DMS153 treated with DMSO at 0.1 percent for 48 hours (cell line): Measurements from ENCODE around the gene EFNB1.
"Not testable (repeated sequence)": the region's sequence is repeated elsewhere in the genome, so short reads cannot be mapped to it uniquely, and the experiment has no call there.

ENCODE experiments used
- DNase-seq: peaks from one replicate; lab custom pipeline; 2025; ENCODE audit not compliant: unreplicated experiment; lab: John Stamatoyannopoulos, UW

EFNB1 gene

DNA sequence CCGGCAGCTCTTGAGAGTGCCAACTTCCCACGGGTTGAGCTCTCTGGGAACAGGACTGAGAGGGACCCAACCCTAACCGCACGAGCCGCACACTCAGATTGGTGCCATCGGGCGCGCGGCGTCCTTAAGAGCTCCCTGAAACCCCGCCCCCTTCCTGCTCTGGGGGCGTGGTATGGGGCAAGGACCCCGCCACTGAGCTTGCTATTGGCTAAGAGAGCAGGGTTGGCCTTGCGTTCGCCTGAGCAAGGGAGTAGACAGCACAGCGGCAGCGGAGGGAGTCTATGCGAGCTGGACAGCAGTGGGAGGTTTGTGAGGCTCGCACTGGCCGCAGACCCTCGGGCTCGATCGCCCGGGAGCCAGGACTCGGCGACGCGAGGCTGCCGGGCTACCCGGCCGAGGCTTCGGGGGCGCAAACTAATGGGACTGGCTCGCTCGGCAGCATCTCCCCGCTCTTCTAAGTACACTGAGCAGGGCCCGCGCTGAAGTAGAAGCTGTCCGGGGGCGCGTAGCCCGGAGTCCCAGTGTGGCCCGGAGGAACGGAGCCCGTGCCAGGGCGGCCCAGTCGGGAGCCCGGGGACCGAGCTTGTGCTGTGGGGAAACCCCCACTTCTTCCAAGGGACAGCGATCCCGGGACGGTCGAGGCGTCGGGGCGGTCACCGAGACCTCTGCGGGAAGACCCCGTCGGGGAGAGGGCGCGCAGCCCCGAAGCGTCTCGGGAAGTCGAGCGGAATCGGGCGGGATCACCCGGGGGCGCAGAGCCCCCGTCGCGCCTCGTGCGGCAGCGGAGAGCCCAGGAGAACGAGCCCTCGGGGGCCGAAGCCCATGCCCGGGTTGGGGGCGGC, at the start of gene EFNB1:
Gene EFNB1, plus strand, starts transcription at position 282 of the 842 bp plus-strand sequence. CDS start 756 bp downstream, outside the sequence.
- DNase-seq, result peak; percentile 64

DNA sequence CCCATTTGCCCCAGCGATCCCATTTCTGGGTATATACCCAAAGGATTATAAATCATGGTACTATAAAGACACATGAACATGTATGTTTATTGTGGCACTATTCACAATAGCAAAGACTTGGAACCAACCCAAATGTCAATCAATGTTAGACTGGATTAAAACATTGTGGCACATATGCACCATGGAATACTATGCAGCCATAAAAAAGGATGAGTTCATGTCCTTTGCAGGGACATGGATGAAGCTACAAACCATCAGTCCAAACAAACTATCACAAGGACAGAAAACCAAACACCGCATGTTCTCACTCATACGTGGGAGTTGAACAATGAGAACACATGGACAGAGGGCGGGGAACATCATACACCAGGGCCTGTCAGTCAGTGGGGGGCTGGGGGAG, 47.5 kb upstream of the EFNB1 start:
- DNase-seq, result not testable (repeated sequence)

DNA sequence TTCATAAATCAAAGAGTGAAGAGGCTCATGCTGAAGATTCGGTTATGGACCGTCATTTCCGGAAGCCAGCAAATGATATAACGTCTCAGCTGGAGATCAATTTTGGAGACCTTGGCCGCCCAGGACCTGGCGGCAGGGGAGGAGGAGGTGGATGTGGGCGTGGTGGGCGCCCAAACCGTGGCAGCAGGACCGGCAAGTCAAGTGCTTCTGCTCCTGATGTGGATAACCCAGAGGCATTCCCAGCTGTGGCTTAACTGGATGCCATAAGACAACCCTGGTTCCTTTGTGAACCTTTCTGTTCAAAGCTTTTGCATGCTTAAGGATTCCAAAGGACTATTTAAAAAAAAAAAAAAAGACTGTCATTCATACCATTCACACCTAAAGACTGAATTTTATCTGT, 44.0 kb upstream of the EFNB1 start:
- no peak for DNase-seq

DNA sequence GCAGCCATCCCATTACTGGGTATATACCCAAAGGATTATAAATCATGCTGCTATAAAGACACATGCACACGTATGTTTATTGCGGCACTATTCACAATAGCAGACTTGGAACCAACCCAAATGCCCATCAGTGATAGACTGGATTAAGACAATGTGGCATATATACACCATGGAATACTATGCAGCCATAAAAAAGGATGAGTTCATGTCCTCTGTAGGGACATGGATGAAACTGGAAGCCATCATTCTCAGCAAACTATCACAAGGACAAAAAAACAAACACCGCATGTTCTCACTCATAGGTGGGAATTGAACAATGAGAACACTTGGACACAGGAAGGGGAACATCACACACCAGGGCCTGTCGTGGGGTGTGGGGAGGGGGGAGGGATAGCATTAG, 42.2 kb upstream of the EFNB1 start:
- DNase-seq, result not testable (repeated sequence)

DNA sequence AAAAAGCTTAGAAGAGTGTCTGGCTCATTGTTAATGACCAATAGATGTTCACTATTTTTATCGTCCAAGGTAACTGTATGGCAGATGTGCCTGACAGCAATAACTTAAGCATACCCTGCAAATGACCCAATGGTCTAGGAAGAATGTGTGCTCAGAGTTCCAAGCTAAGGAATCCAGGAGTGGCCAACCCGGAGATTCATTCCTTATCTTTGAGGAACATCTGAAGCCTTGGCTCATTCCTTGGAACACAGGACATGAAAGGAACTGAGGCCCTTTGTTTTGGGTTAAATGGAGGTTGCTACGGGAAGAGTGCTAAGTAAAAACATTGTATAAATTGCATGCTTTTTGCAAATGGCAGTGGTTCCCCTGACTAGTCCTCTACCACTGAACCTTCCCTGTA, 38.9 kb upstream of the EFNB1 start:
- DNase-seq, result no peak

DNA sequence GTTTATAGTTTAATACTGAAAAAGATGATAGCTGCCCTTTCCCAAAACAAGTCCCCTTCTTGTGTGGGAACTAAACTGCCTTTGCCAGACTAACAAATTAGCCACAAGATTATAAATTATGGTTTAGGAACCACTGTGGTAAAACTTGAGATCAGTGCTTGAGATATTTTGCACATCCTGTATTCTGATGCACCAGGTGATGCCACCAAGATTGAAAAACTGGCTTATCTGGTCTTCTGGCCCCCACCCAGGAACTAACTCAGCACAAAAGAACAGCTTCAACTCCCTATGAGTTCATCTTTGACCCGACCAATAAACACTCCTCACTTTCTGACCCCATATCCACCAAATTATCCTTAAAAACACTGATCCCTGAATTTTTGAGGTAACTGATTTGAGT, 36.7 kb upstream of the EFNB1 start:
- DNase-seq, result no peak

DNA sequence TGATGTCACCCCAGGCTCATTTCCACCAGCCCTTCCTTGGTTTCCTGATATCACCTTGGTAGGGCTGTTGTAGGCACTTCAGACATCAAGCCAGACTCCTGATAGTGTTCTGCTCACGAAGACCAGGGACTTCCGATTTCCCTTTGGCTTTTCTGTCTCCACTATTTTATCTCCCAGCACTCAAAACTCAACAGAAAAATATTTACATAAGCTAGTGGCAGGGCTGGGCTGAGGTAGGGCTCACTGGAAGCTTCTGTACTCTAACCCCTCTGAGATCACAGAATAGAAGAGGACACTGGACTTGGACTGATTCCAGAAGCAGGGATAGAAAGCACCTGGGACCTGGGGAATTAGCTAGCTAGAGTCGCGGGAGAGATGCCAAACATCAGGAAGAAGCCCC, 34.4 kb upstream of the EFNB1 start:
- no peak for DNase-seq

DNA sequence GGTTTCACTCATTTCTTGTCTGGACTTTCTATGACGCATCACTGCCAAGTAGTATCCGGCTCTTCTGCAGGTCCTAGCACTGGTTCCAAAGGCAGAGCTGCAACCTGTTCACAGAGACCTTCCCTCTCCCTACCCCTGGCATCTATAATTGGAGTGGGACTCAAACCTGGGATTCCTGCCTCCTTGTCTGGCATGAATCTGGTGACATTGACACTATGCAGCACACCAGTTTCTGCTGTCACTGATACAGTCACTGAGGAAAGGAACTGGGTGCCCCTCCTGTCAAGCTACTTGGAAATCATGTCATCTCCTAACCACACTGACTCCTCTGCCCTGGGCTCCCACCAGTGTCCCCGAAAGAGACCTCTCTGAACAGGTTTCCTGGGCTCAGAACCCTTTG, 33.1 kb upstream of the EFNB1 start:
- DNase-seq, result no peak

DNA sequence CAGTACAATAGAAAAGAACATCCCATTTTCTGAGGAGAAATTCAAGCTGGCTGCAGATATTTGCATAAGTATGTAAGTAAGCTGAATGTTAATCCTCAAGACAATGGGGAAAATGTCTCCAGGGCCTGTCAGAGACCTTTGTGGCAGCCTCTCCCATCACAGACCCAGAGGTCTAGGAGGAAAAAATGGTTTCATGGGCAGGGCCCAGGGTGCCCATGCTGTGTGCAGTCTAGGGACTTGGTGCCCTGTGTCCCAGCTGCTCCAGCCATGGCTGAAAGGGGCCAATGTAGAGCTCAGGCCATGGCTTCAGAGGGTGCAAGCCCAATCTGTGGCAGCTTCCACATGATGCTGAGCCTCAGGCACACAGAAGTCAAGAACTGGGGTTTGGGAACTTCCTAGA, 30.4 kb upstream of the EFNB1 start:
- not testable (repeated sequence) for DNase-seq

DNA sequence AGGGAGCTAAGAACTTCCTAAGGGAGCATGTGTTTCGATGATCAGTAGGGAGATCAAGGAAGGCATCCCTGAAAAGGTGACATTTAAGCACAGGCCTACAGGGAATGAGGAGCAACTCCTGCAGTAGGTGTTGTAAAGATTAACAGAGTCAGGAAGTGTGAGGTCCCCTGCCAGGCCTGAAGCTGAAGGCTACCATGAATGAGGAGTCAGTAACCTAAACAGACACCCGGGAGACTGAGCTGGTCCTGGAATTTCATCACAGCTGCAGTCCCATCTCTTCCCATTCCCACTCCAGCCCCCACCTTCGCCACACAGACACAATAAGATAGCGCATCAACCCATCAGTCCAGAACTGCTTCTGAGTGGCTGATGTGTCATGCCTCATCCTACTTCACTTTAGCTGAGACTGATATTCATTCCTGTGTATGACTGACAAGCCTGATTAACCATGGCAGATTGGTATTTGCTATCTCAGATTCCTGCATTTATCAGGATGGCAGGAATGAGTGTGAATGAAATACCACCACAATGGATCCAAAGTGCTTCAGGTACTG, 27.0 kb upstream of the EFNB1 start:
- DNase-seq, result no peak

DNA sequence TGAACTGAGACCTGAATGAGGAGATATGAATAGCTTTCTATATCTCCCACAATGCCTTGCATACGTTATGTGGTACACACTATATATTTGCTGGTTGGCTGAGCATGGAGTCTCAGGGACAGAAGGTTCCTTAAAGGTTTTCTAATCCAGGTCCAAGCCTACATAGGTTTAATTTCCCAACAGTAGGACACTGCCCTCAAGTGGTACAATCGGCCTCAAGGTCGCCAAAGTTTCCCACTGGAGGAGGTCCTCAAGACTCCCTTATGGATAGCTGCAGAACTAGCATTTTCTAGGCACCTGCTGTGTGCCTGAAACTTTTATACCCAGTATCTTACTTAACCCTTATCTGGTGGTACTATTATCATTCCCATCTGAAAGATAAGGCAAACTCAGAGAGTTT, 21.0 kb upstream of the EFNB1 start:
- no peak for DNase-seq

DNA sequence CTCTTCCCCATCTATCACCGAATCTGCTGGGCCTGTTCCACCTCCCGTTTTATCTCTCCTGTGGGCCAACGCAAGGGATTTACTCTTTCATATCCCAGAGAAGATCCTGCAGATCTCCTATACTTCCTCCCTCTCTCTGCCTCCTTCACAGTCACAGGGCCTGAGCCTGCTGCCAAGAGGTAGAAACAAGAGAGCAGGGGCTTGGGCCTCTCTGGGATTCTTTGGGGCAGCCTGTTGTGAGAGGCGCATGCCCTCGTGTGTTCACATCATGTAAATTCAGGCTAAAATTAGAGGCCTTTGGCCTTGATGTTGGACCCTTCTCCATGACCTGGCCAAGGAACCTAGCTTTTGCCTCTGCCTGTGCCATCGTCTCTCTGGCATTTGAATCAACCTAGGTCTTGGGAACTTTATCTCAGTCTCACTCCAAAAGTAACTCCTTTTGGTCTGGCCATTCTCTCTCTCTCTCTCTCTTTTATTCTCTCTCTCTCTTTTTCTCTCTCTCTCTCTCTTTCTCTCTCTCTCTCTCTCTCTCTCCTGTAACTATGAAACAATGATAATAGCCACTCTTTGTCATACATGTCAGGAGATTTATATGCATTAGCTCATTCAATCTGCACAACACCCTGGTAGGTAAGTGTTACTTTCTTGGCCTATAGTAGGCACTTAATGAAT, 20.0 kb upstream of the EFNB1 start:
- no peak for DNase-seq

DNA sequence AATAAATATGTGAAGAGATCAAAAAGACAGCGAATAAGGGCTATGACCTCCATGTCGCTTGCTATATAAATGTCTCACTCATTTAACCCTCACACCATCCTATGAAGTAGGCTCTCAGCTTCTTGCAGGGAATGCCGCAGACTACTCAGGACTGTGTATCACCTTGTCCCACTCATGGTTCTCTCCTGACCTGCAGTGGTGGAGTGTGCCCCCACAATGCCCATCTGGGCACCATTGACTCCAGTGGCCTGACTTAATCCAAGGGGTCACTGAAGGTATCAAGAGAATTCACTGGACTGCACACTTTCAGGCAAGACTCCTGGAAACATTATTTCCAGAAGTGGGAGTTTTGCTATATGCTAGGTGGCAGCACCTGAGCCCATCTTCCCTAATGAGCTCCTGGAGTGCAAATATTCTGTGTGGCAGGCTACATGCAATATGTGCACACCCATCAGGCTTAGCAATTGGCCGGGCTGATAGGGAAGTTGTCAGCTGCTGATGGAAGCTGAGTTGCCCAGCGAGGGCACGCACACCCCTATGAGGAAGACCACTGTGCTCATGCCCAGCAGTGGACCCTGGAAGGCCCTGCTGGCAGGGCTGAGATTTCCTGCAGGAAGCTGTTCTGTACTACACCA, 8.2 kb upstream of the EFNB1 start:
- DNase-seq, result no peak

DNA sequence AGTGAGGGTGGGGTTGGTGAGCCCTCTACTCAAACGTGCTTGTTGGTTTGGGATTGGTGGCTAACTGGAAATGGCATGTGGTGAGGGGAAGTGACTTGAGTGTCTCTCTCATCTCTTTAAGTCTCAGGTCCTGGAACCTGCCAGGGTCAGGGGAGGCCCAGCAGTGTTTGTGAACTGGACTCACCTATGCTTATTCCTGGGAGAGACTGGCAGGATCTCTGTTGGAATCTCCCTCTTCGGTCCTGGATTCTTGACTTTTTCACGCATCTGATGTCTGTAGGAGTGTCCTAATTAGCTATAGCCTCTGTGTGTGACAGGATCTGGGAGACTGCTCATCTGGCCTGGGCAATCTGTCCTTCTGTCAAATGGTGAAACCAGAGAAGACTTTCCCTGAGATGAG, 7.2 kb upstream of the EFNB1 start:
- DNase-seq, result no peak

DNA sequence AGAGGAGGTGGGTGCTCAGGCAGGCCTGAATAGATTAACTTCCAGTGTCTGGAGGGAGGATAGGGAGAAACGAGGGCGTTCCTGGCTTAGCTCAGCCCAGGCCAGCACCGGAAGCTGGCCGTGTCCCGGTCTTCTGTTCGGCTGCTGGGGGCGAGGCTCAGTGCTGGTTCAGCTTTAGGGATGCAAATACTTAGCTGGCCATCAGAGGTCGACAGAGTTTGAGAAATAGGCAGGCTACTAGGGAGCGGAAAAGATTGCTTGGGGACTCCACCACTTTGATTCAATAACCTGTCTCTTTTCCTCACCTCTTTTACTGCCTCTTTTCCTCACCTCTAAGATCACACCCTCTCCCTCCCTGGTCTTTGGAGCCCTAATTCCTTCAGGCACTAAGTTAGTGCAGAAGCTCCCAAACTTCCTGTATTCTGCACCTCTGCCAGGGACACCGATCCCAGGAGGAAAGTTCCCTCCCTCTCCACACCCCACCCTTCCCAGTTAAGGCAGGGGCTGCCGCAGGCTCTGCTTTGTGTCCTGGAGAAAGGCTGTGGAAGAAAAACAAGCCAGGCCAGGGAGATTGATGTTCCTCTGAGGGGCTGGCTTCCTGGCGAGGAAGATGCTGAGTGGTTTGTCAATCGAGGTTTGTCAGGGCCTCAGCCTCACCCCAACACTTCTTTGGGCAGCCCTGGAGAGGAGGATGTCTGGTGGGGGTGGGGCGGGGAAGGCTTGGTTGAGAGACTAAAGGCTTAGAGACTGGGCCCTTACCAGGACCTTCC, 6.0 kb upstream of the EFNB1 start:
- peak; percentile 3 for DNase-seq

DNA sequence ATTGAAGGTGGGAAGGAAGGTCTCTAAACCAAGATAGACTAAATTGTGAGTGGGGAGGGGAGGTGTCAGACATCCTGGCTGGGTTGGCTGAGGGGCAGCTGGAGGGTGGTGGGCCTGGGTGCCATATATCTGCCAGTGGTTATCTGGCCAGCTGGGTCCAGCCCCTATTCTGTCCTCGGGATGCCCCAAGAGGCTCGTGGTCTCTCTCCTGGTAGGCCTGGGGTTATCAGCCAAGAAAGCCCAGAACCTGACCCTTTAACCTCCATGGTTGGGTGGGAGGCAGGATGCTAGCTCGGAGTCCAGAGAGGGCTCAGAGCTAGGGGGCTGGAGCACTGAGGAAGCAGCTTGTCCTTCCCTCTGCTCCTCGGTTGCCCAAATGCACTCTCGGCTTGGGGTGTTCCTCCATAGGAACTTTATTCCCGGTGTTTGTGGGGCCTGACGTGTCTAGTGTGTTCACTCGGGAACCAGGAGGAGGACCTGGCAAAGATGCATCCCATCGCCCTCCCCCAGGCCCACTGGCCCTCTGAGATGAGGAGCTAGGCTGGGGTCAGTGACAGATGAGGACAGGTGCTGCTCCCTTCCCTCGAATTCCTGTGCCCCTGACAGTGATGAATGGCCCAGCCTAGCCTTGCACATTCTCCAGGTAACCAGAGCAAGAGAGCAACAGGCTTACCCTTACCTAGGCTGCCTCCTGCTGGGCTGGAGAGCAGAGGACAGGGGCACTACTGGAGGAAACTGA, 5.2 kb upstream of the EFNB1 start:
- no peak for DNase-seq

DNA sequence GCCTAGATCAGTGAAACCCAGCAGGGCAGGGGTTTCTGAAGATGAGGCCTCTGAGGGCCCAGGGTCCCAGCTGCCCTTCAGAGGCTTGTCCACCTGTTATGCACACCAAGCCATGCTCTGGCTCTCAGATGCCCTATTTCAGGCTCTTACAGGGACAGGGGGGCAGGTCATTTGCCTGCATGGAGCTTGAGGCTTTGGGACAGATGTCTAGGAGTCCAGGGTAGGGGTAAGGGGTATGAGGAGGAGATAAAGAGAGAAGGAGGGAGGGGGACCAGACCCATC, 4.7 kb upstream of the EFNB1 start:
- no peak for DNase-seq

DNA sequence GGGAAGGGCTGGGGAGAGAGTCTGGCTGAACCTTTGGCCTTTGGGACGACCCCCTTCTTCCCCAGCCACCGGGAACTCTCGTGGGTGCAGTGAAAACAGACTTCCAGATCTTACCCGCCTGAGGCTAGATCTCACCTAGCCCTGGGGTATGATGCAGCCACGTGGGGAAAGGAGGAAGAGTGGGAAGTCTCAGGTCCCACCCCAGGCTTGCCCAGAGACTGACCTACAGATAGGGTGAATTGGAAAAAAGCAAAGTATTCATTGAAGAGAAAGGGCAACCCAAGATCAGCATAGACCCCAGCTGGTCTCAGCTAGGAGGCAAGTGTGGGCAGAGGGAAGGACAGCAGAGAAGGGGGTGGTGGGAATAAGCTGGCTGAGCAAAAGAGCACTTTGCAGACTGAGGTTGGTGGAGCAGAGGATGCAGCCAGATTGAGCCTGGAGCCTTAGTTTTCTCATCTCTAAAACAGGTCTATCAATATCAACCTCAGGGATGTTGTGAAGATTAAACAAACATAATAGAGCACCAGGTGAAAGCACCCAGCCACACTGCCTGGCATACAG, 4.2 kb upstream of the EFNB1 start:
- DNase-seq, result no peak

DNA sequence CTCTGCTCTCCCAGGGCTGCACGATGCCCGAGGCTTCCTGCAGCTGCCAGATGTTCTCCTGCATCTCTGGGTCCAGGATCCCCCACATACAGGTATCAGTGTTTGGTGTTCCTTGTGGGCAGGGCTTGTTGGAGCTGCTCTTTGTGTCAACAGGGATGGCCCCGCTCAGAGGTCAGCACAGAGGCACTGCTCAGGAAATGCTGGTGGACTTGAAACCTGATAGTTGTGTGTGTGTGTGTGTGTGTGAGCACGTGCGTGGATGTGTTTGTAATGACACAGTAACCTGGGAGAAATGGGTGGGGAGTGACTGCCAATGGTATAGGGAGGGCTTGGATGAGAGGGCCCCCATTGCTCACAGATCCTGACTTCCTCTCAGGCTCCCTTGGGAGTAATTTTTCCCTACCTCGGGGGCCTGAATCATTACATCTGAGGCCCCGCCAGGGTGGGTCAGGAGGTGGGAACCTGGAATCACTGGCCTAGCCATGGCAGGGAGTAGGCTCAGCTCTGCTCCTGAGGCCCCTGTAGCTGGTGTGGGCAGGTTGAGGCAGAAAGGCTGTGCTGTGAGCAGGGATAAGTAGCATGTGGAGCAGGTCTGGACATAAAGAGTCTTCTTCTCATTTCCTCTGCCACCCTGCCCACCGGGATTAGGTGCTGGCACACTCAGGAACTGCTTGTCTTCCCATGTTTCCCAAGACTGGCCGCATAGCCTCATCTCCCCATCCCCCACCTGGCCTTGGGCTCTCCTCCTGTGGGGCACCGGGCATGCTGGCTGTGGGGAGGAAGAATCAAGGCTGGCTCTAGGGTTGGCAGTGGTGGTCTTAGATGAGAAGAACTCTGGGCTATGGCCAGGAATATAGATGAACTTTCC, 2.5 kb upstream of the EFNB1 start:
- no peak for DNase-seq
